Stimulated activated CD8-positive, alpha-beta memory T cell treated with anti-CD3 and anti-CD28 coated beads, Interleukin-4, amount 100 ng/mL, for 1 hour (primary cell): ENCODE measurements around the gene NKX1-2.

Source experiments
- DNase-seq, 2 donors: peaks; one replicate each; pipeline ENCODE4 v3.0.0-alpha.2; 2020; ENCODE audit warnings: low read depth in 2 of 2, low spot score in 1 of 2

NKX1-2 gene

DNA sequence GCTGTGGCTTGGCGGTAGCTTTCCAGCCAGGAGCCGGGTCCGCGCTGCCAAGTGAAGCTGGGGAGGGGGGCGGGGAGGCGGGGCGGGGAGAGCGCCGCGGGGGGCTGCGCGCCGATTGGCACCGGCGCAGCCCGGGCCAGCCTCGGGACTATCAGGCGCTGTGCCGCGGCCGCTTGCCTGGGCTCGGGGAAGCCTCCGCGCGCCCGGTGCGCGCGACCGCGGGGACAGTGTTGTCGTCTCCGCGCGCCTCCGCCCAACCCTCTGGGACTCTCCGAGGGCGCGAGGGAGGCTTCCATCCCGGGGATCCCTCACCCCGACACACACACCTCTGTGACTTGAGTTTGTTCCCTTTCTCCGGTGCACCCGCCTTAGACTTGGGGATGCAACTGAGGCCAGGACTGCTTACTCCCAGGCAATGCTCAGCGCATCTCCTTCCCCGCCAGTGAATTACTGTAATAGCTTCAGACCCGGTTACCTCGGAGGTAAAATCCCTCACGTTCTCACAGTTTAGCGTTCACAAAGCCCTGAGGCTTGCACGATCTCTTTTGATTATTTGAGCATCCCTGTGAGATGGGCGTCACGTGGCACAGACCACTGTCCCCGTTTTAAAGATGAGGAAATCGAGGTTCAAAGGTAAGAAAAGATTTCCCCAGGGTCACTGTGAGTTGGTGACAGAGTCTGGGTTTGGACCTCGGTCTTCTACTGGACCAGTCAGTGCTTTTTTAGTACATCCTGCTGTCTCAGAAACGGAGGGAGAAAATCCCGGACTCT is at the start of gene NKX1-2:
Gene NKX1-2 (minus strand): TSS at position 24 of the 771 bp plus-strand sequence. CDS start 92 bp downstream, outside the sequence.
- DNase-seq, result no peak

GRCh38 chr10:124498056-124498455 is 48.2 kb upstream of the NKX1-2 start:
- no peak for DNase-seq

DNA sequence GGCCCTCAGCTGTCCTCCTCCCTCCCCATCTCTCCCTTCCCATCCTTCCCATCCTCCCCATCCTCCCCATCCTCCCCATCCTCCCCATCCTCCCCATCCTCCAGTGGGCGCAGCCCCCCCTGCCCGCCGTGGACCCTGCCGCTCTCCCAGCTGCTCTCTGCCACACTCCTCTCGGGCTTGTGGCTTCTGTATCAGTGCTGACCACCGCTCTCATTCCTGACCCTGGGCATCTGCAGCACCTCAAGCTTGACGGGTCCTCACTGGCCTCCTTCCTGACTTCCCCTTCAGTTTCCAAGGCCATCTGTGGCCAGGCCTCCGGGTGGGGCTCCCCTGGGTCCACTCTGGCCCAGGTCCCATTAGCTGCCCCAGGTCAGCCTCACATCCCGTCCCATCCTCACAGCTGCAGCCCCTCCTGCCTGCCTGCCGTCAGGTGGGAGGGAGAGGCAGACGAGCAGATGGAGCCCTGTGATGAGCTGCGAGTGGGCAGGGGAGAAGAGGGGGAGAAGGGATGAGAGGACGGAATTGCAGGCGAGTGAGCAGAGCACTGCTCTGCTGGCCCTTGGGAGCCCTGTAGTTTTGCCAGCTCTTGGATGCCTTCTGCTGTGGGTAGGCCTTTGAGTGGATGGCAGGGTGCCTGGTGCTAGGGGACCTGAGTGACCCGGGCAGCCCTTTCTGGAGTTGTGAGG is 47.5 kb upstream of the NKX1-2 start:
- no peak for DNase-seq

- DNase-seq, result no peak
These were observed 46.8 kb upstream of the NKX1-2 start for GRCh38 chr10:124496620-124497019.

DNA sequence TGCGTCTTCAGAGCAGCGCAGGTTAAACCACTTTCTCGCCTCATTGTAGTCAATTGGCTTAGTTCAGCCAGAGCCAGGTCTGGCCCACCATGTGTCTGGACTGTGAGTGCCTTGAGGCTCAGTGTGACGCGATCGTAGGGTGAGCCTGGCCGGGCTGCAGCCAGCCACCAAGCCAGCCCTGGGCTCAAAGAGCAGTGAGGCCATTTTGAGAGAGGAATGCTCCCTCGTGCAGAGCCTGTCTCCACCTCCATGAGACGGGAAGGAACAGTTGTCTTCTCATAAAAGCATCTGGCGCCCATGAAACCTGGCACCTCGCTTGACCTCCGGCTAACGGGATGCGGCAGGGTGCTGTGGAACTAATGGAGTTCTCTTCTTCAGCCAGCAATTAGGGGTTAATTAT is 46.3 kb upstream of the NKX1-2 start:
- no peak for DNase-seq

GRCh38 chr10:124495725-124496124 is 45.9 kb upstream of the NKX1-2 start:
- no peak for DNase-seq

DNA sequence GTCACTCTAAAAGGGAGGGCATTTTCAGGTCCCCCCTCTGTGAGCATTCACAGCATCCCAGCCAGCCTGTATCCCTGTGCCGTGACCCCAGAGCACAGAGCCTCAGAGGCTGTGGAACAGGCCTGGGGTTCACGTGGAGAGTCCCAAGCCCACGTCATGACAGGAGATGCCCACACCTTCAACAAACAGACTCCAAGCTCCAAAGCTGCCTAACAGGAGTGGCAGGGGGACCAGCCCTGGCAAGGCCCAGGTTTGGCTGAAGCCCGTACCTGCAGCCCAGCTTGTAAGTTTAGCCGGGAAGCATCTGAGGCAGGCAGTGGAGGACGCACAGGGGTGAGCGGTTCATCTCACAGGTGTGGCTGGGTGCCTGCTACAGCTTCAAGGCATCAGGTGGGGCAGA is 45.3 kb upstream of the NKX1-2 start:
- DNase-seq, result no peak

DNA sequence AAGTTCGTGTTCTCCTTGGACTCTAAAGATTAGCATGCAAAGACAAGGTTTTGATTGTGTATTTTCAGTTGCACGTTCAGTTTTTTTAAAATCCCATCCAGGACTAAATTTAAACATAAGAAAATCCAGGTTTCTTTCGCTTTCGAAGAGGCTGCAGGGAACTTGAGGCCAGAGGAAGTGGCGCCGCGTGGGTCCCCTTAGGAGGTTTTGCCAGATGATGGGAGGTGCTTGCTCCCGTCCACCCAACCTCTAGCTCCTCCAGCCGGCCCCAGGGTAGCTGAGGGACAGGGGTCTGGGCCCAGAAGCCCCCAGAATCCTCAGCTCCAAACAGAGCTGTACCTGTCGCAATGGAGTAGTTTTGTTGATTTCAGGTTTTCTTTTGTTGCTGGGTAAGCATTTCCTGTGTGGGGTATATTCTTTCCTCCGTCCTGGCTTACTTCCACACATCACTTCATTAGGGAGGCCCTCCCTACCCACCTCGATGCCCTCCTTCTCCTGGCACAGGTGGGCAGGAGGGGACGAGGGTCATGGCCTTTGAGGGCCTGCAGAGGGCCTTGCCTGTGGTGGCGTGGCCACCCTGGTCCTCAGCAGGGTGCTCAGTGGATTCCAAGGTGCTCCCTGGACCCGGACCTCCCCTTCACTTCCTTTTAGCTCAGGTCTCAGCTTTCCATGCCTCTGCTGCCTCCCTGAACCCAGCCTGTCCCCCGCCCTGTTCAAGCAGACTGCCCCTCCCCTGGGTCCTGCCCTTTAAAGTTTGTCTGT is 44.4 kb upstream of the NKX1-2 start:
- no peak for DNase-seq

GRCh38 chr10:124493214-124493882 is 43.5 kb upstream of the NKX1-2 start:
- no peak for DNase-seq

- no peak for DNase-seq
These were observed 42.4 kb upstream of the NKX1-2 start for GRCh38 chr10:124492266-124492665.

DNA sequence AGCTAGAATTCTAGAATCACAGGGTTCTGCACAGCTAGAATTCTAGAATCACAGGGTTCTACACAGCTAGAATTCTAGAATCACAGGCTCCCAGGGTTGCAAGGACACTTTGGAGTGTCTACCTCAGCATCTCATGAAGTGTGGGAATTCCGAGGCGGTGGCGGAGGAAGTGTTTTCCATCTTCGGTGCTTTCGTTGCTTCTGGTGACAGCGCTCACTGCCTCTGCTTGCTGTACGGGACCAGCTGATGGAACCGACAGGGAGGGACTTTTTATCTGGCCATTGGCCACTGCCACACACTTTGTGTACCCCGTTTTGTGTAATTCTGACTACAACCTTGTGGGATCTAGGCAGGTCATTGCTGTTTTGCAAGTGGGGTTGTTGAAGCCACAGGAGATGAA is 41.3 kb upstream of the NKX1-2 start:
- DNase-seq, result no peak

GRCh38 chr10:124486635-124487034 is 36.8 kb upstream of the NKX1-2 start:
- no peak for DNase-seq

DNA sequence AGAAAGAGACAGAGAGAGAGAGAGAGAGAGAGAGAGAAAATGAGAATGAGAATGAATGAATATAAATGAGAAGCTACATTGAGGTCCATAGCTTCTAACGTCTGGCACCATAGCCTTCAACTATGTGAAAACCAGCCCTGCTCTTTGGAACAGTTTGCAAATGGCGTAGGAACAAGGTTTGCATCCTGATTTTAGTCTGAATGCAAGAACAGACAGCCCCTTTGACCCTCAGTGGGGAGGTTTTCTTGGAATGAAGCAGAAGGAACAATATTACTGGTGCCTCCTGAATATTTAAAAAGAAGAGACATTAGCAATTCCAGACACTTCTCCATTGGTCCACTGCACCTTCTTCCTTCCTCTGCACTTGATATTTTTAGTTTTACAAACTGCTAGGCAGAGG is 34.8 kb upstream of the NKX1-2 start:
- DNase-seq, result no peak

GRCh38 chr10:124484031-124484430 is 34.2 kb upstream of the NKX1-2 start:
- DNase-seq, result no peak

DNA sequence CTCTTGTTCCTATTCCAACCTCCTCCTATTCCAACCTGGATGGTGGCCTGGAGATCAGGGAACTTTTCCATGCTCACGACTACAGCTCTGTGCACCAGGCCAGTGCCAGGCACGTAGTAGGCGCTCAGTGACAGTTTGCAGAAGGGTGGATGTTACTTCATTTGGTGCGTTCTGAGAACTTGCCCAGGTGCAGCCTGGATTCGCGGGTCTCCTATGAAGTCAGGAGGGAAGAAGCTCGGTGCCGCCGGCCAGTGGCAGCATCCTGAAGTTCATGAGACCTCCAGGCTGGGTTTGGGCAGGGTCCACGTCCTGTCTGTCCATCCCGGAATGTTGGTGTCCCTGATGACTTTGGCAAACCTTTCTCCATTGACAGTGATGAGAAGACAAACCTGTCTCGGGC is 33.0 kb upstream of the NKX1-2 start:
- DNase-seq, result no peak

DNA sequence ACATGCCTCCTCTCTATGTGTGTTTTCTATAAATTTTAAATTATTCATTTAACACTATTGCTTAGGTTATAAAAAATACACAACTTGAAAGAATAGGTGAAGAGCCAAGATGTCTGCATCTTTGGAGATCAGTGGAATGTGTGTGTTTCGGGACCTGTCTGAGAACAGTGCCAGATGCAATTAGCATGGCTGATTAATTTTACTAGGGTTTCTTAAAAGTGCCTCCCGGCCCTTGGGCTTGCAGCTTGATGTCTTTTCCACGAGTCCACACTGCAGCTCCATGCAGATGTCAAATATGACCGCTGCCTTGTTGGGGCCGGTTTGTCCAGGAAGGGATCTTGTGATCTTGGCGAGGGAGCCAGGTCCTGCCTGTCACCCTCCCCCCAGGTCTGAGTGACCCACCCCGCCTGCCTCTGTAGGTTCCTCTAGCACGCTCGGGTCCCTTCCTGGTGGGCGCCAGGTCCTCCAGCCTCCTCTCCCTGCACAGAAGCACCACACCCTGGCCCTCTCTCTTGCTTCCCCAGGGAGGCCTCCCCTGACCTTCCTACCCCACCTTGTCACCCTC is 32.5 kb upstream of the NKX1-2 start:
- no peak for DNase-seq

DNA sequence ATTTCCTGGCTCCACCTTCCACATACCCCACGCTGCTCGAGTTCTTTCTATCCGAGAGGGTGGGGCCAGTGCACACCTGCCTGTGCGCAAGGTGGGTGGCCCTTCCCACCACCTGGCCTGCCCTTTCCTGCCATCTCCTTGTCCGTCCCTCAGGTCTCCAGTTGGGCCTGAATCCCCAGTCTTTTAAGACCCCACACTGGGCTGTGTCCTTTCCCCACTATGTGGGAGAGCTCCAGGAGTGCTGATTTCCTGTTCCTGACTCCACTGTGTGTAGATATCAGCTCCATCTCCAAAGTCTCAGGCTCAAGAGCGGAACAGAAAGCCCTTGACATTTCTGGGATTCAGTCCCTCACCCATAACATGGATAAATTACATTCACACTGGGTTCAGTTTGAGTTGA is 31.9 kb upstream of the NKX1-2 start:
- DNase-seq, result no peak

- DNase-seq, result no peak
These were observed 31.0 kb upstream of the NKX1-2 start for GRCh38 chr10:124480860-124481259.

DNA sequence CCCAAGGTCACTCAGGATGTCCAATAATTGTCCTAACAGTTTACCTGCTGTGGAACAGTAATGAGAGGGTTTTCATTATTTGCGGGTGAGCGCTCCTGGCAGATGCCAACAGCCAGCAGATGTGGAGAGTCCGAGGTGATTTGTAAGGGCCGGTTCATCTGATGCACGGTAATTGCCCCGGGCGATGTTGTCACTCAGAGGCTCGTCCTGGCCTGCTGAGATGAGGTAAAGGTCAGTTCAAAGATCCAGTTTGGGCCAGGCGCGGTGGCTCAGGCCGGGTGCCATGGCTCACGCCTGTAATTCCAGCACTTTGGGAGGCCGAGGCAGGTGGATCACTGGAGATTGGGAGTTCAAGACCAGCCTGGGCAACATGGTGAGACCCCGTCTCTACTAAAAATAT is 28.7 kb upstream of the NKX1-2 start:
- DNase-seq, result no peak

DNA sequence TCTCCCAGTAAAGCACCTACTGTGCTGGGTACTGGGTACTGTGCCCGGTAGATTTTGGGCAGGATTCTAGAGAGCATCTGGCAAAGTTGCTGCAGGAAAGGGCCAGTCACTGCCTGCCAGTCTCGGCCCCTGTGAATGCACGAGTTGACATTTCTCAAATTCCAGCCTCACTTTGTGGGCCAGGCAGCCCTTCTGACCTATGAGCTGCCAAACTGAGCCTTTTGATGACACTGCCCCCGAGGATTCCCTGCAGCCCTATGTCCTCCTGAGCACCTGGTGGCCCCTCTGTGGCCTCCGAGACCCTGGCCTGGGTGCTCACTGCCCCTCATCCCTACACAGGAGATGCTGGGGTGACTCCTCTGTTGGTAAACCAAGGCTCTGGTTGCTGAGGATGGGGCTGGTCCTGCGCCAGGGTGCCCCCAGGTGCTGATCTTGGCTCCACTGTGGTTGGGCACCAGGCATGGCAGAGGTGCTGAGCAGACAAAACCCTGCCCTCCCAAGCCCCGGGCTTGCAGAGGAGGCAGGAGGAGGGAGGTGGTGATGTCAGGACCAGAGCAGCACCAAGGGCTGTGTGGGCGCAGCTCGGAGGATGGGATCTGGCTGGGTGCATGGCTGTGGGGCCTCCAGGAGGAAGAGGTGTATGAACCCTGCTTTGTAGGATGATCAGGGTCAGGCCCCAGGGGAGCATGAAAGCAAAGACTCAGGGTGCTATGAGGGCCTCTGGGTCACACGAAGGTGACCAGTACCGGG is 28.0 kb upstream of the NKX1-2 start:
- DNase-seq, result no peak
